ENCODE measurements around the gene LACC1.

The LACC1 gene

DNA sequence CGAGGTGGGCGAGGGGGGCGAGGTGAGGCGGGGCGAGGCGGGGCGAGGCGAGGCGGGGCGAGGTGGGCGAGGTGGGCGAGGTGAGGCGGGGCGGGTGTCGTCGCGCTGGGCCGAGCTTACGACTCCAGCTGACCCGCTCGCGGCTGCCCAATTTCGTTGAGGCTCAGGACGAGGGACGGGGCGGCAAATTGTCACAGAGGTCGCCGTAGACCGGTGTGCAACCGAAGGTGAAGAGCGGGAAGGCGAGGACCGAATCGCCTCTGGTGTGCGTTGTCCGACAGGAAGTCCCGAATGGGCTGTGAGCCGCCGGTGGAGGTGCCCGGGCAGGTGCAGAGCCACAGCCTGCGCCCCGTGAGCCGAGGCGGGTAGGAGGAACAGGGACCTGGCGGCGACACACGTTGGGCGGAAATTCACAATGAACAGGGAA is at the start of gene LACC1:
TSS of gene LACC1 (plus strand) at position 150 of the 427 bp plus-strand sequence. CDS start 1,082 bp downstream, outside the sequence.
- H3K79me2 ChIP-seq = no peaks in the 10 kb centered on the region
- peak within 1 kb of the TSS; percentile 98 for H3K27ac ChIP-seq

DNA sequence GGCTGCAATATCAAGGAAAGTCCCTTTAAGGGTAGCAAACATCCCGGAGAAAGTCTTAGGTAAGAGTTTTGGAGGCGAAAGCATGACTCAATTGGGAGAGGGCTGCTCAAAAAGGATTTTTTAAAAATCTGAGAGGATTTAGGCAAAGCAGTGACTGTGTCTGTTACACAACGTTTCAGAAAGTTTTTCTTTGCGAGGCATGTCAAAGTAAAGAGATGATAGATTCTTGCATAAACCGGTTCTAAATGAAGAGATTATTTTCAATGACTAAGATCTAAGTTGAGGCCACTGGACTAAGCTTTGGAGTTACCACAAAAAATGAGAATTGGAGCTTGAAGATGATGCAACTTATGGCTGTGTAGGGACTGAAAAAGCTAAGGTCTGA is 49.2 kb upstream of the LACC1 start:
- Histone ChIP-seq H3K9me3 (ENCODE audit: control insufficient read depth, low read length) (no peaks in the 10 kb centered on the region), H3K4me2 (ENCODE audit: low read length) (no peak overlapping the region), H3K27ac (no peak overlapping the region)

More for the DNA sequence above, at the start of gene LACC1:
- peak within 1 kb of the TSS; percentile 94 for H3K9ac ChIP-seq
- TF ChIP-seq, protein P1, sequence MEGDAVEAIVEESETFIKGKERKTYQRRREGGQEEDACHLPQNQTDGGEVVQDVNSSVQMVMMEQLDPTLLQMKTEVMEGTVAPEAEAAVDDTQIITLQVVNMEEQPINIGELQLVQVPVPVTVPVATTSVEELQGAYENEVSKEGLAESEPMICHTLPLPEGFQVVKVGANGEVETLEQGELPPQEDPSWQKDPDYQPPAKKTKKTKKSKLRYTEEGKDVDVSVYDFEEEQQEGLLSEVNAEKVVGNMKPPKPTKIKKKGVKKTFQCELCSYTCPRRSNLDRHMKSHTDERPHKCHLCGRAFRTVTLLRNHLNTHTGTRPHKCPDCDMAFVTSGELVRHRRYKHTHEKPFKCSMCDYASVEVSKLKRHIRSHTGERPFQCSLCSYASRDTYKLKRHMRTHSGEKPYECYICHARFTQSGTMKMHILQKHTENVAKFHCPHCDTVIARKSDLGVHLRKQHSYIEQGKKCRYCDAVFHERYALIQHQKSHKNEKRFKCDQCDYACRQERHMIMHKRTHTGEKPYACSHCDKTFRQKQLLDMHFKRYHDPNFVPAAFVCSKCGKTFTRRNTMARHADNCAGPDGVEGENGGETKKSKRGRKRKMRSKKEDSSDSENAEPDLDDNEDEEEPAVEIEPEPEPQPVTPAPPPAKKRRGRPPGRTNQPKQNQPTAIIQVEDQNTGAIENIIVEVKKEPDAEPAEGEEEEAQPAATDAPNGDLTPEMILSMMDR (IDR thresholded peaks at IDR 0.05) = no peak
- no peaks in the 10 kb centered on the region for H3K9me3 ChIP-seq (ENCODE audit: control insufficient read depth, low read length)
- no peaks in the 10 kb centered on the region for H3K27me3 ChIP-seq (ENCODE audit: control insufficient read depth, insufficient read depth, low read length)
- no peaks in the 10 kb centered on the region for H3K36me3 ChIP-seq (ENCODE audit: control insufficient read depth, insufficient read depth, low read length)
- peak within 1 kb of the TSS; percentile 54 for H3K4me2 ChIP-seq (ENCODE audit: low read length)
- peaks cover 4% of the 10 kb centered on the region for H3K4me1 ChIP-seq
- peak within 1 kb of the TSS; percentile 97 for H2AFZ ChIP-seq
- H3K4me3 ChIP-seq (ENCODE audit: low read depth, low read length) = peak within 1 kb of the TSS; percentile 72

DNA sequence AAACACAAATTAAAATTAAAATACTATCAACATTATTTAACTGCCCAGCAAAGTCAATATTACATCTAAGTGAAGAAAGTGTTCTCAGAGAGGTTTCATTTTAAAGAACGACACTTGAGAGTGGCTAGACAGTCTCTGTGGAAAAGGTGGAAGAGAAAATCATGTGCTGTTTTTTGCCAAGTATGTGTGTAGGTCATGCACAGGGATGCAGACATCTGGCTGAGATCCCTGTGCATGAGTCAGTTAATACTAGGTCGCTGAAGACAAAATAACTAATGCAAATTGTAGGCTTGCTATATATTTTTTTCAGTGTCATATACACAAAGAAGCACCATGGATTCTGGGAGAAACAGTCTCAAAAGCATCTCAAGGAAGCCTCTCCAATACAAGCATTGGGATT is 48.6 kb upstream of the LACC1 start:
- Histone ChIP-seq H3K27ac (no peak overlapping the region), H3K9ac (no peak overlapping the region), H3K4me1 (no peaks in the 10 kb centered on the region), H3K27me3 (ENCODE audit: control insufficient read depth, insufficient read depth, low read length) (no peaks in the 10 kb centered on the region), H2AFZ (no peak overlapping the region), H3K4me2 (ENCODE audit: low read length) (no peak overlapping the region), H3K36me3 (ENCODE audit: control insufficient read depth, insufficient read depth, low read length) (no peaks in the 10 kb centered on the region), H3K4me3 (ENCODE audit: low read depth, low read length) (no peak overlapping the region), H3K9me3 (ENCODE audit: control insufficient read depth, low read length) (no peaks in the 10 kb centered on the region), H3K79me2 (no peaks in the 10 kb centered on the region)
- TF ChIP-seq, protein P1 (IDR thresholded peaks at IDR 0.05) = no peak

More for the DNA sequence above, 49.2 kb upstream of the LACC1 start:
- H2AFZ ChIP-seq = no peak overlapping the region
- no peaks in the 10 kb centered on the region for H3K36me3 ChIP-seq (ENCODE audit: control insufficient read depth, insufficient read depth, low read length)
- H3K27me3 ChIP-seq (ENCODE audit: control insufficient read depth, insufficient read depth, low read length) = no peaks in the 10 kb centered on the region
- no peak overlapping the region for H3K9ac ChIP-seq
- no peaks in the 10 kb centered on the region for H3K79me2 ChIP-seq
- H3K4me3 ChIP-seq (ENCODE audit: low read depth, low read length) = no peak overlapping the region
- TF ChIP-seq, protein P1 (IDR thresholded peaks at IDR 0.05) = no peak
- H3K4me1 ChIP-seq = no peaks in the 10 kb centered on the region

DNA sequence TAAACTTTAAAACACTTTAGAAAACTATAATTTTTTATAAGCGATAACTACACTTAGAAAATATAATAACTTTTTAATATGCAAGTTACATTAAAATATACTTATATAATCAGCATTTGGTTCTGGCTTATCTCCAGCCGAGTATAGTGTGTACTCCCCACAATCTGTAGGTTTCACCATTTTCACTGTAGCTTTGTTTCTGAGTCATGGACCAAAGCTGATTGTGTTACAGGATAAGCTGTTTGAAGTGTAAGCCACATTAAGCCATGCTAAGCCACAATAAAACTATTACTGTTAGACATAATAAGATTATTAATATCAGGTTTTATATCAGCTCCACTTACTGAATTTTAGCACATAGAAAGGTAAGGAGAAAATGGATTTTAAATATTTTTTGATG is 44.0 kb upstream of the LACC1 start:
- no peaks in the 10 kb centered on the region for H3K36me3 ChIP-seq (ENCODE audit: control insufficient read depth, insufficient read depth, low read length)
- no peaks in the 10 kb centered on the region for H3K9me3 ChIP-seq (ENCODE audit: control insufficient read depth, low read length)
- no peak overlapping the region for H3K27ac ChIP-seq
- no peak overlapping the region for H2AFZ ChIP-seq
- TF ChIP-seq, protein P1 (IDR thresholded peaks at IDR 0.05) = no peak
- H3K4me3 ChIP-seq (ENCODE audit: low read depth, low read length) = no peak overlapping the region
- H3K79me2 ChIP-seq = no peaks in the 10 kb centered on the region
- H3K27me3 ChIP-seq (ENCODE audit: control insufficient read depth, insufficient read depth, low read length) = no peaks in the 10 kb centered on the region
- H3K9ac ChIP-seq = no peak overlapping the region
- H3K4me2 ChIP-seq (ENCODE audit: low read length) = no peak overlapping the region
- H3K4me1 ChIP-seq = no peaks in the 10 kb centered on the region

DNA sequence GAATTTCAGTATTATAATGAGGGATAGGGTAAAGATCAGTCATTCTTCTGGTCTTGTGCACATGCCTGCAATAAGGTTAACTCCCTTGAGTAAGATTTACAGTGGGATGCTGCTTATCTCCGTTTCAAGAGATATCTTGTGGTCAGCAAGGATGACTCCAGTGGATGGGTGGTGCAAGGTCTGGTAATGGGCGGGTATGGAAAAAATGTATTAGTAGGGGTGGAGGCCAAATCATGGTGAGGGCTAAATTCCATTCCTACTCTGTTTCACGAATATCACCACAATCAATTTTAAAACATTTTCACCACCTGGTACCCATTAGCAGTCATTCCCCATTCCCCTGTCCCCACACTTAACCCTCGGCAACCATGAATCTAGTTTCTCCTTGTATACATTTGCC is 40.8 kb upstream of the LACC1 start:
- TF ChIP-seq, protein P1 (IDR thresholded peaks at IDR 0.05) = no peak
- no peak overlapping the region for H3K27ac ChIP-seq
- no peaks in the 10 kb centered on the region for H3K36me3 ChIP-seq (ENCODE audit: control insufficient read depth, insufficient read depth, low read length)
- no peaks in the 10 kb centered on the region for H3K4me1 ChIP-seq
- no peaks in the 10 kb centered on the region for H3K27me3 ChIP-seq (ENCODE audit: control insufficient read depth, insufficient read depth, low read length)
- no peaks in the 10 kb centered on the region for H3K79me2 ChIP-seq
- no peak overlapping the region for H3K9ac ChIP-seq
- no peak overlapping the region for H2AFZ ChIP-seq
- H3K4me3 ChIP-seq (ENCODE audit: low read depth, low read length) = no peak overlapping the region
- no peaks in the 10 kb centered on the region for H3K9me3 ChIP-seq (ENCODE audit: control insufficient read depth, low read length)
- H3K4me2 ChIP-seq (ENCODE audit: low read length) = no peak overlapping the region
